ENCODE results near the gene TTBK2.

DNA sequence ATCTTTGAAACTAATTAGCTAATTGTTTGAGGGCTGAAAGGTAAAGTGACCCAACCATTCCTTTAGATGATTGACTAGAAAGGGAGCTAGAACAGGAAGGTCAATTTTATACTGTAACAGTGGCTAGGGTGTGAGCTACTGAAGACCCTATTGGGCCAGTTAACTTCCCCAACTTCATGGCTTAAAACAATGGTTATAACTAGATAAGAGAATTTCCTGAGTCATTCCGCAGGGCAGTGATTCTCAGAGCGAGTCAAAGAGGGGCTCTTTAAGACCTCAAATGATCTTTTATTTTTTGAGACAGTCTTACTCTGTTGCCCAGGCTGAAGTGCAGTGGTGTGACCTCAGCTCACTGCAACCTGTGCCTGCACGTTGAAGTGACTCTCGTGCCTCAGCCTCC, 33.7 kb upstream of the TTBK2 start:
- no peak for TF ChIP-seq CTCF (IDR thresholded peaks at IDR 0.05)
- TF ChIP-seq EZH2 (IDR thresholded peaks at IDR 0.05), result no peak
- TF ChIP-seq EZH2phosphoT487 (IDR thresholded peaks at IDR 0.05), result no peak

All from neural progenitor cell (in vitro differentiated cells).